HG02759 (cell line): Measurements from ENCODE around the gene ACOT11.
"Not testable (repeated sequence)": the region's sequence is repeated elsewhere in the genome, so short reads cannot be mapped to it uniquely, and the experiment has no call there.

ENCODE experiments used
- ATAC-seq: cut with Tn5 transposase; IDR thresholded peaks from one replicate; pipeline ENCODE4 v1.9.1; 2021; ENCODE audit warnings: mild to moderate bottlenecking, moderate library complexity; ENCODE audit not compliant: unreplicated experiment

ACOT11 gene

GRCh38 chr1:54547601-54548388 is at the start of gene ACOT11:
ACOT11 (plus strand) TSS chr1:54548228; CDS start chr1:54548310, 82 bp downstream.
- ATAC-seq, result no peak

- ATAC-seq, result no peak
Observed at GRCh38 chr1:54498383-54499096, 49.5 kb upstream of the ACOT11 start.

- no peak for ATAC-seq
Observed at GRCh38 chr1:54499097-54499359, 49.0 kb upstream of the ACOT11 start.

- no peak for ATAC-seq
Observed at GRCh38 chr1:54499360-54500106, 48.5 kb upstream of the ACOT11 start.

GRCh38 chr1:54500107-54500431 is 48.0 kb upstream of the ACOT11 start:
- no peak for ATAC-seq

GRCh38 chr1:54501849-54502248 is 46.2 kb upstream of the ACOT11 start:
- ATAC-seq, result no peak

GRCh38 chr1:54502342-54502741 is 45.7 kb upstream of the ACOT11 start:
- no peak for ATAC-seq

- no peak for ATAC-seq
Observed at GRCh38 chr1:54506594-54506993, 41.4 kb upstream of the ACOT11 start.

- no peak for ATAC-seq
Observed at GRCh38 chr1:54507033-54507870, 40.8 kb upstream of the ACOT11 start.

GRCh38 chr1:54510715-54511270 is 37.2 kb upstream of the ACOT11 start:
- no peak for ATAC-seq

- not testable (repeated sequence) for ATAC-seq
Observed at GRCh38 chr1:54513921-54514580, 34.0 kb upstream of the ACOT11 start.

GRCh38 chr1:54516249-54516920 is 31.6 kb upstream of the ACOT11 start:
- ATAC-seq, result no peak

- no peak for ATAC-seq
Observed at GRCh38 chr1:54517496-54517895, 30.5 kb upstream of the ACOT11 start.

- no peak for ATAC-seq
Observed at GRCh38 chr1:54518489-54518888, 29.5 kb upstream of the ACOT11 start.

- ATAC-seq, result no peak
Observed at GRCh38 chr1:54519709-54520108, 28.3 kb upstream of the ACOT11 start.

GRCh38 chr1:54520631-54521321 is 27.3 kb upstream of the ACOT11 start:
- no peak for ATAC-seq

- not testable (repeated sequence) for ATAC-seq
Observed at GRCh38 chr1:54526565-54526964, 21.5 kb upstream of the ACOT11 start.

GRCh38 chr1:54528613-54529012 is 19.4 kb upstream of the ACOT11 start:
- no peak for ATAC-seq

- no peak for ATAC-seq
Observed at GRCh38 chr1:54532033-54532432, 16.0 kb upstream of the ACOT11 start.
